Adrenal gland (tissue), 12 donors: ENCODE data around the gene GNMT. TPM values are rescaled to one million over a fixed set of nuclear protein-coding genes. Genes with fewer than 3 reads are reported as not detected.

Experiments used
- DNase-seq, 7 donors: peaks; one replicate each; pipeline ENCODE4 v3.0.0-alpha.2; 2019 to 2020
- H3K27ac ChIP-seq, 5 donors: fragments of 200-600 bp; sonication (generic) in 4 of 5; 1 replicate in 3 of 5; 2 replicates in 2 of 5; pipeline versions ENCODE4 v1.5.1 to v1.8.0; 2016 to 2020; ENCODE audit warnings: mild to moderate bottlenecking in 1 of 5
- H3K27me3 ChIP-seq: fragments of 200-600 bp; 2 replicates; pipeline ENCODE4 v1.8.0; 2021
- H3K36me3 ChIP-seq, 2 donors: fragments of 200-600 bp; replicated peaks in 1 of 2; 1 replicate in 1 of 2; 2 replicates in 1 of 2; pipeline versions ENCODE4 v1.5.1 to v1.8.0; 2018 to 2022
- H3K4me1 ChIP-seq, 2 donors: fragments of 200-600 bp; replicated peaks in 1 of 2; 1 replicate in 1 of 2; 2 replicates in 1 of 2; pipeline versions ENCODE4 v1.5.1 to v1.8.0; 2018 to 2021
- H3K4me3 ChIP-seq, 4 donors: fragments of 200-600 bp; sonication (generic) in 3 of 4; one replicate each; pipeline ENCODE4 v1.5.1; 2016 to 2018
- H3K9me3 ChIP-seq, 3 donors: fragments of 200-600 bp; sonication (generic) in 1 of 3; replicated peaks in 1 of 3; 1 replicate in 2 of 3; 2 replicates in 1 of 3; pipeline versions ENCODE4 v1.5.1 to v1.8.0; 2016 to 2021
- POLR2A ChIP-seq, 2 donors: fragments of 450-650 bp; IDR thresholded peaks; one replicate each; pipeline ENCODE4 v1.6.1; 2017; ENCODE audit warnings: antibody characterized with exemption in 2 of 2, mild to moderate bottlenecking in 2 of 2, moderate library complexity in 1 of 2
- WGBS, 4 donors: extraction: QIAGEN DNeasy Blood & Tissue Kit in 2 of 4; methylation state at CpG; one replicate each; pipeline versions ENCODE4 v1.1.5 to v1.1.7; 2013 to 2017; 5-methylcytosine and 5-hydroxymethylcytosine counted together
- intact Hi-C, 2 donors: fragments of 100-400 bp; cut with DNase I; formaldehyde crosslinking; loops; one replicate each; pipeline versions ENCODE4 v1.14.1 to v1.15.0; 2022 to 2023
- polyA plus RNA-seq, 3 donors: library from polyadenylated mRNA; stranded (reverse); fragments of 200-250 nt in 2 of 3; fragments of 350-450 nt in 1 of 3; fragmentation: Illumina TruSeq in 1 of 3; extraction: RNeasy Lipid Tissue Mini Kit (QIAGEN cat#74804) in 1 of 3; gene quantifications; one replicate each; pipeline ENCODE4 v1.2.3, GENCODE V29; 2013 to 2014
- total RNA-seq, 9 donors: library from RNA; depleted of rRNA in 4 of 9; stranded (reverse); fragments of >200 nt in 4 of 9; fragments of 120-200 nt in 1 of 9; fragmentation: NEBNext Ultra II Directional in 1 of 9; extraction: Animal tissue kit (Norgen Biotek cat#: 25700) in 1 of 9; gene quantifications; one replicate each; pipeline versions ENCODE4 v1.1.0 to v1.2.4, GENCODE V29; 2013 to 2023
- TF ChIP-seq, protein P1 (sequence below), 6 experiments: fragments of 450-650 bp in 4 of 6; fragments of 200-600 bp in 2 of 6; sonication (generic) in 1 of 6; IDR thresholded peaks; 1 replicate in 5 of 6; 2 replicates in 1 of 6; pipeline versions ENCODE4 v1.5.1 to v1.8.0; 2016 to 2021; ENCODE audit warnings: antibody characterized with exemption in 6 of 6, mild to moderate bottlenecking in 2 of 6, moderate library complexity in 1 of 6
- donor health status: healthy with polysubstance abuse.
- donor health status: Bipolar disorder and iron deficiency.
- donor health status: DM: yes; HTN: yes; CAD: no.
- donor health status: DM: no; HTN: no; CAD: no.
- donor health status: DM: no; HTN: no; CAD: no.
- donor health status: DM: yes; HTN: yes; CAD: no.

Gene GNMT
- total and polyA plus RNA-seq, 12 donors, result 0.28 to 4.4 (median 0.53) TPM; not detected in 4

GRCh38 chr6:42915732-42916131 is 44.8 kb upstream of the GNMT start, which contains the start of gene PTCRA:
Gene PTCRA, plus strand, starts transcription at chr6:42916053. Its CDS starts 17 bp downstream, at chr6:42916070.
- Histone ChIP-seq H3K36me3 (no peaks in the 10 kb centered on the region), H3K27ac (no peak within 1 kb of the TSS), H3K27me3 (no peaks in the 10 kb centered on the region), H3K9me3 (no peaks in the 10 kb centered on the region), H3K4me3 (no peak within 1 kb of the TSS), H3K4me1 (peaks cover 6 to 7% of the 10 kb centered on the region in 2 donors)
- intact Hi-C loops, result no loop called here
- no peak for DNase-seq
- WGBS, 4 donors, result 68 to 82% (median 76%) methylated on average over 4 to 10 of the region's 10 CpGs
- TF ChIP-seq, protein P1, sequence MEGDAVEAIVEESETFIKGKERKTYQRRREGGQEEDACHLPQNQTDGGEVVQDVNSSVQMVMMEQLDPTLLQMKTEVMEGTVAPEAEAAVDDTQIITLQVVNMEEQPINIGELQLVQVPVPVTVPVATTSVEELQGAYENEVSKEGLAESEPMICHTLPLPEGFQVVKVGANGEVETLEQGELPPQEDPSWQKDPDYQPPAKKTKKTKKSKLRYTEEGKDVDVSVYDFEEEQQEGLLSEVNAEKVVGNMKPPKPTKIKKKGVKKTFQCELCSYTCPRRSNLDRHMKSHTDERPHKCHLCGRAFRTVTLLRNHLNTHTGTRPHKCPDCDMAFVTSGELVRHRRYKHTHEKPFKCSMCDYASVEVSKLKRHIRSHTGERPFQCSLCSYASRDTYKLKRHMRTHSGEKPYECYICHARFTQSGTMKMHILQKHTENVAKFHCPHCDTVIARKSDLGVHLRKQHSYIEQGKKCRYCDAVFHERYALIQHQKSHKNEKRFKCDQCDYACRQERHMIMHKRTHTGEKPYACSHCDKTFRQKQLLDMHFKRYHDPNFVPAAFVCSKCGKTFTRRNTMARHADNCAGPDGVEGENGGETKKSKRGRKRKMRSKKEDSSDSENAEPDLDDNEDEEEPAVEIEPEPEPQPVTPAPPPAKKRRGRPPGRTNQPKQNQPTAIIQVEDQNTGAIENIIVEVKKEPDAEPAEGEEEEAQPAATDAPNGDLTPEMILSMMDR (IDR thresholded peaks at IDR 0.05), result no peak
- TF ChIP-seq POLR2A (IDR thresholded peaks at IDR 0.05), result no peak

GRCh38 chr6:42916288-42916687 is 44.3 kb upstream of the GNMT start:
- no peak for TF ChIP-seq POLR2A (IDR thresholded peaks at IDR 0.05)
- TF ChIP-seq, protein P1 (IDR thresholded peaks at IDR 0.05), result no peak
- intact Hi-C loops, result no loop called here
- Histone ChIP-seq H3K9me3 (no peaks in the 10 kb centered on the region), H3K4me3 (no peak overlapping the region), H3K27me3 (no peaks in the 10 kb centered on the region), H3K36me3 (no peaks in the 10 kb centered on the region), H3K27ac (no peak overlapping the region), H3K4me1 (peaks cover 6 to 7% of the 10 kb centered on the region in 2 donors)
- no peak for DNase-seq
- 53 to 92% (median 86%) methylated on average over 1 of the region's 1 CpG for WGBS, 4 donors

GRCh38 chr6:42921801-42922200 is 38.8 kb upstream of the GNMT start:
- intact Hi-C loops, result no loop called here
- no peak overlapping the region for H3K27ac ChIP-seq
- H3K27me3 ChIP-seq, result no peaks in the 10 kb centered on the region
- no peak for DNase-seq
- H3K4me3 ChIP-seq, result no peak overlapping the region
- H3K36me3 ChIP-seq, result no peaks in the 10 kb centered on the region
- WGBS, 4 donors, result 67 to 76% (median 69%) methylated on average over 6 of the region's 6 CpGs
- H3K4me1 ChIP-seq, result no peaks in the 10 kb centered on the region
- TF ChIP-seq, protein P1 (IDR thresholded peaks at IDR 0.05), result no peak
- no peak for TF ChIP-seq POLR2A (IDR thresholded peaks at IDR 0.05)
- no peaks in the 10 kb centered on the region for H3K9me3 ChIP-seq

DNA sequence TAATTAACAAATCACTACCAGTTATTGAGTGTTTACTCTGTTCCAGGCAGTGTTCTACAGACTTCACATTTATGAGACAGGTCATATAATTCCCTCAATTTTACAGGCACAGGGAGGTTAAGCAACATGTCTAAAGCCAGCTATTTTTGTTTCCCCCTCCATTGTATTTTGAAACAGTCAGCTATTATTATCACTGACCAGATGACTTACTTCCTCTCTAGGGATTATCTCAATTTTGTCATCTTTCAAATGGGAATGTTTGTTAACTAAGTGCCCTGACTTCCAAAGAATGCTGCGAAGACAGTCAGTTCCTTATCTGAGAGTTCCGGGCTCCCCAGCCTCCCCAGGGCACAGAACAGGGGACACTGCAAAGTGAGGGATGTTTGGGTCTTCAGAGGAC is 36.9 kb upstream of the GNMT start:
- DNase-seq, result no peak
- Histone ChIP-seq H3K9me3 (no peaks in the 10 kb centered on the region), H3K4me1 (peaks cover 3 to 9% of the 10 kb centered on the region in 2 donors), H3K4me3 (no peak overlapping the region), H3K27ac (no peak overlapping the region), H3K36me3 (no peaks in the 10 kb centered on the region), H3K27me3 (no peaks in the 10 kb centered on the region)
- intact Hi-C loops, result no loop called here
- 58 to 69% (median 66%) methylated on average over 2 of the region's 2 CpGs for WGBS, 4 donors
- TF ChIP-seq, protein P1 (IDR thresholded peaks at IDR 0.05), result no peak
- no peak for TF ChIP-seq POLR2A (IDR thresholded peaks at IDR 0.05)
